GM10847 (cell line): ENCODE results near the gene ABCA4.

ENCODE experiments used
- POLR2A ChIP-seq: IDR thresholded peaks from 2 replicates; pipeline ENCODE4 v1.6.1; 2011; ENCODE audit not compliant: insufficient read length; ENCODE audit errors: extremely low read depth

The ABCA4 gene

DNA sequence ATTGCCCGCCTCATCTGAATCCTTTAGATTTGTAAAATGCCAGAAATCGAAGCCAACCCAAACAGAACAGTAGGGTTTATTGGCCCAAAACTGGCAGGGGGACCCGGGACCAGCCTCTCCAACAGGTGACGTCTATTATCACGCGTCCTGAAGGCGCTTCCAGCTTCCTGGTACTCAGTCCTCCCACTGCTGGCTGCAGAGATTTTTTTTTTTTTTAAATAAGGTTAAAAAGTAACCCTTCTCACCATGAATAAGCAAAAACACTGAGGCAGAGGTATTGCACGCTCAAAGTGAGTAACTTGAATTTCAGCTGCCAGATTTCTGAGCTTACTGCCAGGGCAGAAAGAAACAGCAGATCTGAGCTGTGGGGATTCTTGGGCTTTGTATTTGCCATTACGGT is 157.4 kb downstream of the ABCA4 start:
- no peak for TF ChIP-seq POLR2A

DNA sequence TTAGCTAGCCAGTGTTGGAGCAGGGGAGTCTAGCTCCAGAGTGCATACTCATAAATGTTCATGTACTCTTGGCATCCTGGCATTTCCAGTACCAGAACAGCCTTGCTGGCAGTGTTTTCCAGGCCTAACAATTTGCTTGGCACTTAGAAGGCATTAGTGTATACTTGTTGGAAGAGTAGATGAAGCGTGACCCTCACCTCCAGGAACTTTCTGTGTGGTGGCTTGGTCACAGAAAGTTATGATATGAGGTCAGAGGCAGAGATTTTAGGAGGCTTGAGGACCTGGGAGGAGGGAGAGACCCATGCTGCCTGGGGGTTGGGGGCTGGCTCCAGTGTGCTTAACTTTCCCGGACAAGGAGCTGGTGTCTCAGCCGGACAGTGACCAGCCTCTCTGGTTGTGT is 159.0 kb downstream of the ABCA4 start:
- TF ChIP-seq POLR2A: no peak

DNA sequence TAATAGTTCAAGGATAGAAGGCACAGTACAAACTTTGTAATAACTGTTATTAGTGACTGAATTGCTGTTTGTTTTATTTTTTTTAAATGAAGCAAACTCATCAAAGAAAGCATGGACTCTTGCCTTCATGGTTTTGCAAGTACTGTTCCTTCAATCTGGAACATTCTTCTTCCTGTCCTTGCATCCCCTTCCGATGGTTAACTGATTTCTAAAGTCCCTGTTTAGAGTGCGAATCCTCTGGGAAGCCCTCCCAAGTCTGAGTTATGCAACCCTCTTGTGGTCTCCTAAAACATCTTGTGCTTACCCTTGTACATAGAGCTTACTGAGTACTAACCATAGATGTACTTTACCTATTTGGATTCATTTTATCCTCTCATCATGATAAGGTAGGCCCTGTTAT is 159.5 kb downstream of the ABCA4 start:
- TF ChIP-seq POLR2A: no peak

DNA sequence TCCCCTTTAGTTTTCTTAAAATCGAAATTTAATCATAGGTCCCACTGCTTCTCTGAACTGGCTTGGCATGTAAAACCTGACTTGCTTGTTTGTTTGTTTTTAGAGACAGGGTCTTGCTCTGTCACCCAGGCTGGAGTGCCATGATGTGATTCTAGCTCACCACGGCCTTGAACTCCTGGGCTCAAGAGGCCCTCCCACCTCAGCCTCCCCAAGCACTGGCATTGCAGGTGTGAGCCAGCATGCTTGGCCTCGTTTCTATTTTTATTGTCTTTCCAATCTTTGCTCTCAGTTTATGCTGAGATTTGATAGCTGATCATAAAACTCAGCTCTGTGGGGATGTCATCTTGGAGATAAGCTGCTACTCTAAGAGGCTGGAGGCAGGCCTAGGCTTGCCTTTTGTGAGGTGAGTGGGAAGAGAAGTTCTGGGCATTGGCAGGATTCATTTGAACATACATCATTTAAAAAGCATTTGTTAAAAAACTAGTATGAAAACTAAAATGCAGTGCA is 160.3 kb downstream of the ABCA4 start:
- no peak for TF ChIP-seq POLR2A

DNA sequence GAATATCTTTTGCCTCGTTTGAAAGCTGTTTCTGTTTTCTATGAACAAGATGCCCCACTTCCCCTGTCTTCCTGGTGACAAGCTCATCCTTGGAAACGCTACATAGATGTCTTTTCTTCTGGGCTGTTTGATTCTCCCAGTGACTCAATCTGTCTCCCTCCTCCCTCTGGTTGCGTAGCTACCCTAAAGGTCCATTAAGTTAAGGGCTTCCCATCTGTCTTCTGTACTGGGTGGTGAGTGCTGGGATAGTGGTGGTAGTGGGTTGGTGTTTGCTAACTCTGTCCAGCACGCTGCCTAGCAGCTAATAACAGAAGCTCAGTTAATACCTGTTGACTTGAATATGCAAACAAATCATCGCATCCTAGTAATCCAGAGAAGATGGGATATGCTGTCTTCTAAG is 161.5 kb downstream of the ABCA4 start:
- TF ChIP-seq POLR2A: no peak

DNA sequence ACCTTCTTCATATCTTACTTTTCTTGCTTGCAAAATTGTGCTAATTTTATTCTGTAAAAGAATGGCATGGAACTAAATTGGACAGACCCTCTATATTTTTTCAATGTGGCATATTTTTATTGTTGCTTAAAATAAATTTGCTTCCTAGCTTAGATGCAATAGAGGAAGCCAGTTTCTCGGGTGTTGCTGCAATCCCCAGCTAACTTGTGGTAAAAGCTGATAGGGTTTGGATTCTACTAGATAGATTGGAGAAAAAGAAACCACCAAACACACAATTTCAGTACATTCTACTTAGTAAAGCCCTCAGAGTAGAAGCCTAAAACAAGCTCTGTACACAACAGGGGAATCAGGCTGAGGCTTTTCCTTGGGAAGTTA is 162.2 kb downstream of the ABCA4 start:
- TF ChIP-seq POLR2A: no peak

DNA sequence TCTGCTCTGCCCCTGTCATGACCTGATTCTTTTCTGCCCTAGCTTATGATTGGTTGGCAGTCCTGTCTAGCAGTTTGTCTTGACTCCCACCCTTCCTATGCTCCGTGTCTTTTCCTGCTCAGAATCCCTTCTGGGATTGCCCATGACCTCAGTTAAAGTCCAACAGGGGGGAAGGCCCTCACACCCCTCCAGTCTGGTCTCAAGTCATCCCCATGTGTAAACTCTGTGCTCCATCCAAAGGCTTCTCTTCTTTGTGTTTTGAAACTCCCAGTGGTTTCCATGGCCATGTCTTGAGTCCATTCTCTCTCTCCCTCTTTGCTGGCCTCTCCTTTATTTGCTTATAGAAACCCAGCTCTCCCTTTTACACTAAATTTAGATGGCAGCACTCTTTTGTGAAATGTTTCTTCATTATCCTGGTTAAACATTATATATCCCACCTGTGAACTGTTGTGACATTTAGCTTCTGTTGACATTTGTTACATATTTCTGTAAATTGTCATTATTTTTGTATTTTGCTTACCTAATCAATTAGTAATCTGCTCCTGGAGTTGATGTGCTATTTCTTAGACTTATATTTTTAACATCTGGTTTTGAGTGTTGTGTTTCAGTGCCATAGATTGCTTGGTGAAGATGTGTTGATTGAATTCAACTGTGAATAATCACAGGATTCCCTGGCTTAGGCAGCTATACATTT is 162.8 kb downstream of the ABCA4 start:
- TF ChIP-seq POLR2A: no peak

DNA sequence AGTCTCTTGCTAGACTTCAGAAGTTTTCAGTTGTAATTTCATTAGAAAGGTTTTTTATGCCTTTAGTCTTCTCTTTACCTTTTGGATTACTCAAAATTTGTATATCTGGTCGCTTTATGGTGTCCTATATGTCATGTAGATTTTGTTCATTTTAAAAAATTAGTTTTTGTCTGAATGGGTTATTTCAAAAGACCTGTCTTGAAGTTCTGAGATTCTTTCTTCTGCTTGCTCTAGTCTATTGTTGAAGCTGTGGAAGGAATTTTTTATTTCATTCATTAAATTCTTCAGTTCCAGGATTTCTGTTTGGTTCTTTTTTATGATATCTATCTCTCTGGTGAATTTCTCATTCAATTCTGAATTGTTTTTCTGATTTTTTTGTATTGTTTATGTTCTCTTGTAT is 165.2 kb downstream of the ABCA4 start:
- TF ChIP-seq POLR2A: no peak
